GM21381 (cell line): Measurements from ENCODE around the gene POLL.
"Not testable (repeated sequence)": the region's sequence is repeated elsewhere in the genome, so short reads cannot be mapped to it uniquely, and the experiment has no call there.

Experiments used
- ATAC-seq: cut with Tn5 transposase; IDR thresholded peaks from one replicate; pipeline ENCODE4 v1.9.1; 2021; ENCODE audit warnings: mild to moderate bottlenecking, moderate library complexity; ENCODE audit not compliant: unreplicated experiment

Gene POLL

GRCh38 chr10:101587725-101588653, at the start of gene POLL, which contains the start of gene DPCD:
TSS of gene POLL (minus strand) at chr10:101588257. CDS start at chr10:101587360, 897 bp downstream.
TSS of gene DPCD (plus strand) at chr10:101588321. CDS start at chr10:101588337, 16 bp downstream.
- ATAC-seq: peak; percentile 98

GRCh38 chr10:101633510-101633909, 45.5 kb upstream of the POLL start:
- not testable (repeated sequence) for ATAC-seq

- ATAC-seq: no peak
These were observed 43.9 kb upstream of the POLL start for GRCh38 chr10:101631821-101632475.

GRCh38 chr10:101630633-101630920, 42.5 kb upstream of the POLL start:
- ATAC-seq: no peak

- no peak for ATAC-seq
These were observed 42.0 kb upstream of the POLL start for GRCh38 chr10:101629837-101630632.

- ATAC-seq: no peak
These were observed 37.9 kb upstream of the POLL start for GRCh38 chr10:101625821-101626412.

- no peak for ATAC-seq
These were observed 36.6 kb upstream of the POLL start for GRCh38 chr10:101624526-101625102.

- no peak for ATAC-seq
These were observed 35.5 kb upstream of the POLL start for GRCh38 chr10:101623528-101623927.

GRCh38 chr10:101619983-101620382, 31.9 kb upstream of the POLL start:
- ATAC-seq: no peak

GRCh38 chr10:101618871-101619270, 30.8 kb upstream of the POLL start:
- ATAC-seq: no peak

- no peak for ATAC-seq
These were observed 29.9 kb upstream of the POLL start for GRCh38 chr10:101617824-101618568.

- no peak for ATAC-seq
These were observed 29.2 kb upstream of the POLL start for GRCh38 chr10:101617102-101617823.

GRCh38 chr10:101616415-101617101, 28.5 kb upstream of the POLL start:
- no peak for ATAC-seq

- no peak for ATAC-seq
These were observed 27.6 kb upstream of the POLL start for GRCh38 chr10:101615525-101616116.

GRCh38 chr10:101614663-101615524, 26.8 kb upstream of the POLL start:
- ATAC-seq: no peak

- no peak for ATAC-seq
These were observed 25.6 kb upstream of the POLL start for GRCh38 chr10:101613646-101614045.

GRCh38 chr10:101612872-101613271, 24.8 kb upstream of the POLL start:
- ATAC-seq: no peak
